ENCODE results near the gene XKR8. TPM values are rescaled to one million over a fixed set of nuclear protein-coding genes. Genes with fewer than 3 reads are reported as not detected.
A peak's percentile ranks its signal among the peaks of the same experiment; 100 is the strongest.

Gene XKR8
- total and polyA plus RNA-seq, 2 of the 4 experiments (the other 2 are of a cell fraction) = 1.1 to 10.7 TPM

DNA sequence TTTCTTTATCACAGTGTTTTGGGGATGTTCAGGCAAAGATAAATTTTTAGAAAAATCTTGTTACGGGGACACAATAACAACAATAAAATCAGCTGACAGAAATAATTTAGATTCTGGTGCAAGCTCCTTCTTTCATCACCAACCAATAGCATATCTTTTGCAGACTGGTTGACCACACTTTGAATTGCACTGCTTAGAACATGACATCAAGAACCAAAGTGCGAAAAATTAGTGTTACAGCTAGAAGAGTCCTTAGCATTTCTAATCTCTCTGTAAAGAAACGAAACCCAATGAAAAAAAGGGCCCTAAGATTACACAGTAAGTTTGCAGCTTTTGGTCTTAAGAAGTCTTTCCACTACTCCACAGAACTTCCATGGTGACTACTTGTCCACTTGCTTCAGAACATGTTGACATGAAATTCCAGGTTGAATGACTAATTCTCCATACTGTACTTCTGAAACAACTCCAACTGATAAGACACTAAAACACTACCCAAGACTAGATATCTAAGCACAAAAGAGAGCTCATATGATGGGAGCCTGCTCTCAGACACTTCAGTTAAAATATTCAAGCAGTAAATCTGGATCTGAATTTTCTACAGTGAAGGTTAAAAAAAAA, 31.3 kb downstream of the XKR8 start:
- CTCF ChIA-PET = interaction anchor here (1.0 kb wide), 1 partner anchor 11 kb away, joined by 3 read pairs; no protein-coding TSS in a partner anchor
- POLR2A ChIA-PET (ENCODE audit: unreplicated experiment) = no interaction called here
- H2BK5ac ChIP-seq (ENCODE audit: low read depth, low read length, poor library complexity, severe bottlenecking) = no peak overlapping the region
- ATAC-seq (ENCODE audit: low read depth) (no peak), DNase-seq (peak; percentile 66)
- no peak overlapping the region for H2AK9ac ChIP-seq (replicated peaks; ENCODE audit: low read depth, low read length, poor library complexity)
- no peak overlapping the region for H3K56ac ChIP-seq (ENCODE audit: extremely low read depth, insufficient read depth, low read length)
- 100% methylated on average over 1 of the region's 3 CpGs; no CpG with 5 or more reads in 1 of the 2 experiments for WGBS, 2 experiments (ENCODE audit: extremely low coverage in 2 of 2, insufficient read length in 1 of 2)
- H3K14ac ChIP-seq (replicated peaks; ENCODE audit: low read depth, low read length) = no peak overlapping the region
- no peak overlapping the region for H3K4ac ChIP-seq (ENCODE audit: low read depth, low read length)
- no peaks in the 10 kb centered on the region for H3K27me3 ChIP-seq (ENCODE audit: control insufficient read depth, insufficient read depth, low read length)
- intact Hi-C loops (cut with micrococcal nuclease) (loop anchor here (5.0 kb wide), 1 partner anchor 216 kb away; no protein-coding TSS in a partner anchor), in situ Hi-C loops (cut with MboI; ENCODE audit: low sequenced_read_pairs) (no loop called here), dilution Hi-C loops (cut with HindIII; ENCODE audit: low sequenced_read_pairs, unreplicated experiment) (no loop called here)
- no peak overlapping the region for H3K27ac ChIP-seq (ENCODE audit: insufficient read depth, low read length)
- no peak overlapping the region for H3K23ac ChIP-seq (ENCODE audit: low read depth, low read length)
- BruUV-seq (replicated peaks) = no TSS peak
- H3K9me1 ChIP-seq (ENCODE audit: insufficient read depth, low read length) = peaks cover 4% of the 10 kb centered on the region; the same call in 1 of the 2 replicates
- H4K5ac ChIP-seq (ENCODE audit: low read depth, low read length) = no peak overlapping the region
- H2BK20ac ChIP-seq (ENCODE audit: low read depth, low read length) = no peak overlapping the region
- no peak overlapping the region for H4K91ac ChIP-seq (ENCODE audit: insufficient read depth, low read depth, low read length)
- no peak overlapping the region for H2BK120ac ChIP-seq (ENCODE audit: low read depth, low read length)
- no peaks in the 10 kb centered on the region for H4K20me1 ChIP-seq (ENCODE audit: insufficient read depth, low read length)
- peaks cover 3 to 5% of the 10 kb centered on the region in 2 experiments; a peak in 3 of 4 replicates for H3K79me1 ChIP-seq (ENCODE audit: low read depth in 1 of 2, low read length in 2 of 2)
- TF ChIP-seq POLR2A (IDR thresholded peaks at IDR 0.05; ENCODE audit: low read depth, low read length) (no peak), RAD21 (IDR thresholded peaks at IDR 0.05; ENCODE audit: low read length) (no peak), NFE2L2 (IDR thresholded peaks at IDR 0.05; ENCODE audit: low read depth, low read length) (no peak), BHLHE40 (IDR thresholded peaks at IDR 0.05; ENCODE audit: low read depth, low read length) (no peak), CHD1 (IDR thresholded peaks at IDR 0.05; ENCODE audit: low read depth, low read length) (no peak), CEBPB (IDR thresholded peaks at IDR 0.05; ENCODE audit: low read depth, low read length) (no peak), SMC3 (IDR thresholded peaks at IDR 0.05; ENCODE audit: low read depth, low read length) (no peak), RFX5 (IDR thresholded peaks at IDR 0.05; ENCODE audit: low read depth, low read length) (no peak), FOS (IDR thresholded peaks at IDR 0.05; ENCODE audit: low read depth, low read length) (no peak), RCOR1 (IDR thresholded peaks at IDR 0.05; ENCODE audit: insufficient replicate concordance, low read length) (no peak), MXI1 (IDR thresholded peaks at IDR 0.05; ENCODE audit: borderline replicate concordance, low read depth, low read length) (no peak), MAZ (IDR thresholded peaks at IDR 0.05; ENCODE audit: borderline replicate concordance, low read depth, low read length) (no peak), MAFK (IDR thresholded peaks at IDR 0.05; ENCODE audit: low read depth, low read length) (no peak)
- TF ChIP-seq, protein P1, sequence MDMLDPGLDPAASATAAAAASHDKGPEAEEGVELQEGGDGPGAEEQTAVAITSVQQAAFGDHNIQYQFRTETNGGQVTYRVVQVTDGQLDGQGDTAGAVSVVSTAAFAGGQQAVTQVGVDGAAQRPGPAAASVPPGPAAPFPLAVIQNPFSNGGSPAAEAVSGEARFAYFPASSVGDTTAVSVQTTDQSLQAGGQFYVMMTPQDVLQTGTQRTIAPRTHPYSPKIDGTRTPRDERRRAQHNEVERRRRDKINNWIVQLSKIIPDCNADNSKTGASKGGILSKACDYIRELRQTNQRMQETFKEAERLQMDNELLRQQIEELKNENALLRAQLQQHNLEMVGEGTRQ (IDR thresholded peaks at IDR 0.05; ENCODE audit: low read depth, low read length) = no peak
- TF ChIP-seq, protein P2, sequence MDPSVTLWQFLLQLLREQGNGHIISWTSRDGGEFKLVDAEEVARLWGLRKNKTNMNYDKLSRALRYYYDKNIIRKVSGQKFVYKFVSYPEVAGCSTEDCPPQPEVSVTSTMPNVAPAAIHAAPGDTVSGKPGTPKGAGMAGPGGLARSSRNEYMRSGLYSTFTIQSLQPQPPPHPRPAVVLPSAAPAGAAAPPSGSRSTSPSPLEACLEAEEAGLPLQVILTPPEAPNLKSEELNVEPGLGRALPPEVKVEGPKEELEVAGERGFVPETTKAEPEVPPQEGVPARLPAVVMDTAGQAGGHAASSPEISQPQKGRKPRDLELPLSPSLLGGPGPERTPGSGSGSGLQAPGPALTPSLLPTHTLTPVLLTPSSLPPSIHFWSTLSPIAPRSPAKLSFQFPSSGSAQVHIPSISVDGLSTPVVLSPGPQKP (IDR thresholded peaks at IDR 0.05; ENCODE audit: borderline replicate concordance, low read depth, low read length) = no peak
- TF ChIP-seq, protein P3, sequence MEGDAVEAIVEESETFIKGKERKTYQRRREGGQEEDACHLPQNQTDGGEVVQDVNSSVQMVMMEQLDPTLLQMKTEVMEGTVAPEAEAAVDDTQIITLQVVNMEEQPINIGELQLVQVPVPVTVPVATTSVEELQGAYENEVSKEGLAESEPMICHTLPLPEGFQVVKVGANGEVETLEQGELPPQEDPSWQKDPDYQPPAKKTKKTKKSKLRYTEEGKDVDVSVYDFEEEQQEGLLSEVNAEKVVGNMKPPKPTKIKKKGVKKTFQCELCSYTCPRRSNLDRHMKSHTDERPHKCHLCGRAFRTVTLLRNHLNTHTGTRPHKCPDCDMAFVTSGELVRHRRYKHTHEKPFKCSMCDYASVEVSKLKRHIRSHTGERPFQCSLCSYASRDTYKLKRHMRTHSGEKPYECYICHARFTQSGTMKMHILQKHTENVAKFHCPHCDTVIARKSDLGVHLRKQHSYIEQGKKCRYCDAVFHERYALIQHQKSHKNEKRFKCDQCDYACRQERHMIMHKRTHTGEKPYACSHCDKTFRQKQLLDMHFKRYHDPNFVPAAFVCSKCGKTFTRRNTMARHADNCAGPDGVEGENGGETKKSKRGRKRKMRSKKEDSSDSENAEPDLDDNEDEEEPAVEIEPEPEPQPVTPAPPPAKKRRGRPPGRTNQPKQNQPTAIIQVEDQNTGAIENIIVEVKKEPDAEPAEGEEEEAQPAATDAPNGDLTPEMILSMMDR (conservative IDR thresholded peaks at IDR 0.05; ENCODE audit: low read depth, low read length) = no peak
- H3K4me1 ChIP-seq (ENCODE audit: control insufficient read depth, insufficient read depth, low read length) = no peaks in the 10 kb centered on the region
- H3K9ac ChIP-seq (ENCODE audit: low read depth, low read length) = no peak overlapping the region
- H2AK5ac ChIP-seq (ENCODE audit: low read depth, low read length) = no peak overlapping the region
- no peak overlapping the region for H2BK15ac ChIP-seq (ENCODE audit: low read depth, low read length)
- H3K18ac ChIP-seq (ENCODE audit: low read depth, low read length) = no peak overlapping the region
- H4K8ac ChIP-seq (ENCODE audit: low read depth in 2 of 2, low read length in 2 of 2) = no peak overlapping the region
- H3K9me3 ChIP-seq (ENCODE audit: control insufficient read depth, insufficient read depth, low read length) = no peaks in the 10 kb centered on the region
- no peak overlapping the region for H3K4me2 ChIP-seq (ENCODE audit: low read depth, low read length)
- H2AFZ ChIP-seq (replicated peaks; ENCODE audit: low read length, poor library complexity) = no peak overlapping the region
- H3K4me3 ChIP-seq (ENCODE audit: insufficient read depth, low read depth, low read length) = no peak overlapping the region
- H3K36me3 ChIP-seq (ENCODE audit: control insufficient read depth, insufficient read depth, low read length) = peaks cover 22% of the 10 kb centered on the region

Data from IMR-90 (cell line).